Endothelial cell of hepatic sinusoid (primary cell): Measurements from ENCODE around the gene GOLGA8S.
"Not testable (repeated sequence)": the region's sequence is repeated elsewhere in the genome, so short reads cannot be mapped to it uniquely, and the experiment has no call there.

Experiments used
- in situ Hi-C: cut with HindIII; loops from 2 replicates; pipeline ENCODE4 v1.10.0; 2017; ENCODE audit warnings: low sequenced_read_pairs

Gene GOLGA8S

DNA sequence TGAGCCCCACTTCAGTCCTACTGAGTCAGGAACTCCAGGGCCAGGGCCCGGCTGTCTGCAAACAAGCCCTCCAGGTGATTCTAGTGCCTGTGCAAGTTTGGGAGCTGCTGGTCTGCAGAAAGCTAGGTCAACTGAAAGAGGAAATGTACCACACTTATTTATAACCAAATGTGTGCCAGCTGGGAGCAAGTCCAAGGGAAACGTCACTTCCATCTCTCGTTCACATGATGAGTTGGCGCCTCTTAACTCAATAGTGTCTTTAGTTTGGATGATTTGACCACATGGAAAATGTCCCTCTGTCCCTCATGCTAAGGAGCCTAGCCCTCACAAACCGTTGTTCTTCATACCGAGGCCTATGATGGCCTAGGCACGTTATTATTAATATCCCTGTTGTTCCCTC, 43.2 kb downstream of the GOLGA8S start:
- in situ Hi-C loops: no loop called here

DNA sequence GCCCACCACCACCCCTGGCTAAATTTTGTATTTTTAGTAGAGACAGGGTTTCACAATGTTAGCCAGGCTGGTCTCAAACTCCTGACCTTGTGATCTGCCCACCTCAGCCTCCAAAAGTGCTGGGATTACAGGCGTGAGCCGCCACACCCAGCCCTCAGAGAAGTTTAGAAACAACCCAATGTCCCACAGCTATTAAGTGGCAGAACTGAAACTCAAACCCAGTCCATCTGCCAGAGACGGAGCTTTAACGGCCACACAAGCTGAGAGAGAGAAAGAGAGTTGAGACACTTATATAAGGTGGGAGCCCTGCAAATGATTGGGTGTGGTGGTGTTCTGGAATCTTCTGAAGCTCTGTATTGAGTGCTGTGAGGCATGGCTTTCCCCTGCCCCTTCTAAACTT, 43.8 kb downstream of the GOLGA8S start:
- in situ Hi-C loops: not testable (repeated sequence)

DNA sequence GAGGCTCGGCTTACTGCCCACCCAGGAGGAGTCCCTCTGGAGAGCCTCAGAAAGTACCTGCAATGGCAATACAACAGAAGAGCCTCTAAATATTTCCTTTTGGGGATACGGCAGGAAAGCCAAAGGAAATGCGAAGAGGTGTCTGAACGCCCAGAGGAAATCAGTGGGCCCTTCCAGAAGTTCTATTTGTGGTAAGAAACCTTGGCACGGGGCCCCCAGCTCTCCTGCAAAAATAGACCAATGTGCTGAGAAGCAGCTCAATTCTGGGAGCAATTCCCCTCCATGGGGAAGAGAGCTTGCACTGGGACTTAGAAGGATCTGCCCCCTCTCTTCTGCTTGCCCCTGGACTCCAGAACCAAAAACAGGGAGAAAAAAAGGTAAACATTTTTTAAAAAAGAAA, 44.7 kb downstream of the GOLGA8S start:
- in situ Hi-C loops: not testable (repeated sequence)

DNA sequence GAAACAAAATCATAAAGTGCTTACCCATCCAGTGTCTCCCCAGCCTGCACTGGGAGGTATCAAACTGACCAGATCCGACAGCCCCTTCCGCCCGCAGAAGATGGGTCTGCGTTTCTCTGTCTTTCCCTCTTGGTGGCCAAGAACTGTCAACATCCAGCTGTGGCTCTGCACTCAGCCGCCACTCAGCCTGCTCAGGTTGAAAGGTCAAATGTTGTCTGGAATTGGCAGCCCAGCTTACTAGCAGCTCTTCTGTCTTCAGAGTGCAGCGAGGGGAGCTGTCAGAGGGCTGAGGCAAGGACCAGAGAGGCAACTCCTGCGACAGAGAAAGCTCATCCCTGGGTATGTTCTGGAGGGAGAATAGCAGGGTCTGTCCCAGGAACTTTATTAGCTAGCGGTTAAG, 47.1 kb downstream of the GOLGA8S start:
- in situ Hi-C loops: no loop called here

DNA sequence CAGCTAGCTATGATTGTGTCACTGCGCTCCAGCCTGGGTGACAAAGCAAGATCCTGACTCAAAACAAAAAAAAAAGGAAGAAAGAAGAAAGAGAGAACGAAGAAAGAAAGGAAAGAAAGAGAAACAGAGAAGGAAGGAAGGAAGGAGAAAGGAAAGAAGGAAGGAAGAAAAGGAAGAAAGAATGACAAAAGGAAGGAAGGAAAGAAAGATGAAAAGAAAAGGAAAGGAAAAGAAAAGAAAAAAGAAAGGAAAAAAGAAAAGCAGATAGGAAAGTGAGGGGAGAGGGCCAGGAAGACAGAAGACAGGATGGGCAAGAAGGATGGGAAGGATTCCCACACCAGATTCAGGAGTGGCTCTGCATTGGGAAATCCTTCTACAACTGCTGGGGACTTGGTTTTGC, 47.6 kb downstream of the GOLGA8S start:
- in situ Hi-C loops: no loop called here

DNA sequence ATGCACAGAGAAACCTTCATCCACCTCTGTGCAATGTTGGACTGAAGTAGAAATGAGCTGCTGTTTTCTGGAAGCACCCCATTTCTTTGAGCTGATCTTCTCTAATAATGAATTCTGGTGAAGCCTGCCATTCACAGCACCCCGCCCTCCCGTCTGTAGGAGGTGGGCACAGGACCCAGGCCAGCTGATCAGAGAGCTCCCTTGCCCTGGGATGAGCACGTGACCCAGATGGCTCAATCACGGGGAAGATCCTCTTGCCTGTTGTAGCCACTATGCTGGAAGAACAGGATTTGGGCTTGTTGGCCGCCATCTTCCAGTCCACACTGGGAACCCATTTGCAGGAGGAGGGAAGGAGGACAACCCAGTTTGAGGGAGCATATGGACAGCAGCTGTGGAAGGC, 48.0 kb downstream of the GOLGA8S start:
- in situ Hi-C loops: no loop called here

DNA sequence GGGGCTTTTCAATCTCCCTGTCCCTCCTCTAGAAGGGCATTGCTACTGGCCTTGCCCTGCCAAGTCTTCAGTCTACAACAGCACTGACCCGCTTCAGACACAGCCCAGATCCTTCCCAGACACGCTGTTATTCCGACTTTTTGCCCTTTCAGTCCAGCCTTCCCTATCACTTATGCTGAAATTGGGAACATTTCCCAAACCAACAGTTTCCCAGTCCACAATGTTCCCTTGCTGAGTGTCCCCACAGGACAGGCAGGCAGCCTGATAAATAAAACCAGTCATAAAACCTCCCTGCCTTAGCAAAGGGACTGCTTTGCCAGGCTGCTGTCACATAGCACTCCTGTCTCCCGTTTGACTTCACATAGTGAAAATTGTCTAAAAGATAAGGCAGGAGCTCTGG, 49.0 kb downstream of the GOLGA8S start:
- in situ Hi-C loops: no loop called here

DNA sequence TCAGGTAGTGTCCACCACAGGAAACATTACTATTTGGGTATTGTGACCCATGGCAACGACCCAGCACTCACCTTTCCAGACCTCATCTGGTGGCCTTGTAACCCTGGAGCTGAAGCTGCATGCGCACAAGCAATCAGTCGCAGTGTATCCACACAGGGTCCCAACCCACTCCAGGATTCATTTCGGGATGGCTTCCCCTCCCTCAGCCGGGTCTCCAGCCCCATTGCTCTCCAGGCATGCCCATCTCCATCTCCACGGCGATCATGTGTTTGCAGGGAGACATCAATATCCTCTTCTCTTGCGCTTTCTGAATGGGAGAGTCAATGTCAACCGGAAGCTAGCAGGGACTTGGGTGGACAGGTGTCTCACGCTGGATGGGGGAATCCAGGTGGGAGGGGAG, 57.3 kb downstream of the GOLGA8S start:
- in situ Hi-C loops: no loop called here

DNA sequence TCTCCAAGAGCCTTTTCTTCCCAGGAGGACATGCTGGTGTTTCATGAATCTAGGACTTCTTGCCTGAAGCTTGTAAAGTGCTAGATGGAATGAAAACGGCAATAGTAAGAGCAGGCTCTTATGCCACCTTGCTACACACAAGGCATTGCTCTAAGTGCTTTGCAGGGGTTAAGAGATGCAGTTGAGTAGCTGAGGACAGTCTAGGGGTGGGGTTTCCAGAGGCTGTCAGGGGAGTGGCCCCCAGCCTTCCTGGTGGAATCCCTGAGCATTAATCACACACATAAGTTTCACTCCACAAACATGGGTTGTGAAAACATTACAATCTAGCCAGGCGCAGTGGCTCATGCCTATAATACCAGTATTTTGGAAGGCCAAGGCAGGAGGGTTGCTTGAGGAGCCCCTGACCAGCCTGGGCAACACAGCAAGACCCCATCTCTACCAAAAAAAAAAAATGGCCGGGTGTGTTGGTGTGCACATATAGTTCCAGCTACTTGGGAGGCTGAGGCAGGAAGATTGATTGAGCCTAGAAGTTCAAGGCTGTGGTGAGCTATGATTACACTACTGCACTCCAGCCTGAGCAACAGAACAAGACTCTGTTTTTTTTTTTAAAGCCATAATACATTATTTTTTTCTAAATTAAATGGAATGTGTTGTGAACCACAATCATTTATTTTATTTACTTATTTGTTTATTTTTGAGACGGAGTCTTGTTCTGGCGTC, 58.5 kb downstream of the GOLGA8S start:
- in situ Hi-C loops: not testable (repeated sequence)
